SIG-M5 treated with dmso at 0.1 percent for 504 hours (cell line): Measurements from ENCODE around the gene RASAL2.
"Not testable (repeated sequence)": the region's sequence is repeated elsewhere in the genome, so short reads cannot be mapped to it uniquely, and the experiment has no call there.

ENCODE experiments used
- DNase-seq: peaks from one replicate; lab custom pipeline; 2025; ENCODE audit not compliant: unreplicated experiment; lab: John Stamatoyannopoulos, UW

RASAL2 gene

GRCh38 chr1:178371933-178372388, 278.1 kb downstream of the RASAL2 start:
- DNase-seq: no peak

GRCh38 chr1:178374016-178374415, 280.1 kb downstream of the RASAL2 start:
- no peak for DNase-seq

- no peak for DNase-seq
Measured at GRCh38 chr1:178376008-178376407, 282.1 kb downstream of the RASAL2 start.

- no peak for DNase-seq
Measured at GRCh38 chr1:178379807-178380206, 285.9 kb downstream of the RASAL2 start.

GRCh38 chr1:178382372-178382771, 288.5 kb downstream of the RASAL2 start:
- DNase-seq: no peak

- no peak for DNase-seq
Measured at GRCh38 chr1:178385662-178386061, 291.8 kb downstream of the RASAL2 start.

GRCh38 chr1:178388418-178389145, 294.7 kb downstream of the RASAL2 start:
- DNase-seq: no peak

- no peak for DNase-seq
Measured at GRCh38 chr1:178389441-178389840, 295.5 kb downstream of the RASAL2 start.

GRCh38 chr1:178390280-178390679, 296.4 kb downstream of the RASAL2 start:
- not testable (repeated sequence) for DNase-seq

GRCh38 chr1:178393370-178393769, 299.5 kb downstream of the RASAL2 start:
- DNase-seq: no peak

- no peak for DNase-seq
Measured at GRCh38 chr1:178396789-178397188, 302.9 kb downstream of the RASAL2 start.

GRCh38 chr1:178397678-178398077, 303.8 kb downstream of the RASAL2 start:
- no peak for DNase-seq

- DNase-seq: no peak
Measured at GRCh38 chr1:178399177-178399728, 305.3 kb downstream of the RASAL2 start.

- no peak for DNase-seq
Measured at GRCh38 chr1:178405137-178405536, 311.2 kb downstream of the RASAL2 start.

- DNase-seq: no peak
Measured at GRCh38 chr1:178407215-178407614, 313.3 kb downstream of the RASAL2 start.

- no peak for DNase-seq
Measured at GRCh38 chr1:178407655-178408054, 313.8 kb downstream of the RASAL2 start.

GRCh38 chr1:178408871-178409270, 315.0 kb downstream of the RASAL2 start:
- no peak for DNase-seq

- DNase-seq: no peak
Measured at GRCh38 chr1:178409541-178409940, 315.6 kb downstream of the RASAL2 start.

GRCh38 chr1:178411756-178412399, 318.0 kb downstream of the RASAL2 start:
- no peak for DNase-seq

- no peak for DNase-seq
Measured at GRCh38 chr1:178412400-178412770, 318.5 kb downstream of the RASAL2 start.

GRCh38 chr1:178417858-178418257, 324.0 kb downstream of the RASAL2 start:
- no peak for DNase-seq

GRCh38 chr1:178418284-178418955, 324.5 kb downstream of the RASAL2 start:
- no peak for DNase-seq
